NOMO-1 (cell line): ENCODE data around the gene GPR6.

Experiments
- DNase-seq, 2 experiments: peaks; one replicate each; lab custom pipeline; 2025; ENCODE audit not compliant: unreplicated experiment in 2 of 2; lab: John Stamatoyannopoulos, UW

GPR6 gene

GRCh38 chr6:109978174-109979032 lies at the start of gene GPR6:
GPR6 (plus strand) TSS chr6:109978311; CDS start chr6:109979113, 802 bp downstream.
- peak in 1 of 2 experiments; percentile 0 for DNase-seq

GRCh38 chr6:109934293-109934692 lies 43.8 kb upstream of the GPR6 start:
- no peak for DNase-seq

GRCh38 chr6:109939654-109940053 lies 38.5 kb upstream of the GPR6 start:
- no peak for DNase-seq

GRCh38 chr6:109944448-109944847 lies 33.7 kb upstream of the GPR6 start:
- no peak for DNase-seq

GRCh38 chr6:109945091-109945490 lies 33.0 kb upstream of the GPR6 start:
- no peak for DNase-seq

GRCh38 chr6:109946979-109947378 lies 31.1 kb upstream of the GPR6 start:
- no peak for DNase-seq

- no peak for DNase-seq
These were observed 28.6 kb upstream of the GPR6 start for GRCh38 chr6:109949281-109950065.

- no peak for DNase-seq
These were observed 22.6 kb upstream of the GPR6 start for GRCh38 chr6:109955491-109955890.

GRCh38 chr6:109958626-109959025 lies 19.5 kb upstream of the GPR6 start:
- no peak for DNase-seq

- no peak for DNase-seq
These were observed 16.5 kb upstream of the GPR6 start for GRCh38 chr6:109961611-109962041.

- DNase-seq = no peak
These were observed 15.8 kb upstream of the GPR6 start for GRCh38 chr6:109962271-109962670.

- no peak for DNase-seq
These were observed 14.4 kb upstream of the GPR6 start for GRCh38 chr6:109963598-109964170.

- no peak for DNase-seq
These were observed 13.2 kb upstream of the GPR6 start for GRCh38 chr6:109964949-109965348.

- no peak for DNase-seq
These were observed 11.8 kb upstream of the GPR6 start for GRCh38 chr6:109966299-109966698.

GRCh38 chr6:109977791-109978173 lies 329 bp upstream of the GPR6 start:
- no peak for DNase-seq

GRCh38 chr6:109979033-109979921 lies 1.2 kb downstream of the GPR6 start:
- DNase-seq = no peak

GRCh38 chr6:109984410-109984809 lies 6.3 kb downstream of the GPR6 start:
- no peak for DNase-seq

GRCh38 chr6:109987196-109987595 lies 9.1 kb downstream of the GPR6 start:
- no peak for DNase-seq

- DNase-seq = no peak
These were observed 13.3 kb downstream of the GPR6 start for GRCh38 chr6:109991201-109992101.
